Lower leg skin (tissue), 3 donors: ENCODE results near the gene MAP3K7.

Source experiments
- POLR2A ChIP-seq, 2 donors: fragments of 450-650 bp; IDR thresholded peaks; one replicate each; pipeline ENCODE4 v1.6.1; 2016 to 2017; ENCODE audit warnings: antibody characterized with exemption in 2 of 2, mild to moderate bottlenecking in 1 of 2, moderate library complexity in 1 of 2
- TF ChIP-seq, protein P1 (sequence below), 3 donors: fragments of 450-650 bp; IDR thresholded peaks; one replicate each; pipeline ENCODE4 v1.5.1; 2016; ENCODE audit warnings: antibody characterized with exemption in 3 of 3, mild to moderate bottlenecking in 3 of 3, moderate library complexity in 2 of 3

DNA sequence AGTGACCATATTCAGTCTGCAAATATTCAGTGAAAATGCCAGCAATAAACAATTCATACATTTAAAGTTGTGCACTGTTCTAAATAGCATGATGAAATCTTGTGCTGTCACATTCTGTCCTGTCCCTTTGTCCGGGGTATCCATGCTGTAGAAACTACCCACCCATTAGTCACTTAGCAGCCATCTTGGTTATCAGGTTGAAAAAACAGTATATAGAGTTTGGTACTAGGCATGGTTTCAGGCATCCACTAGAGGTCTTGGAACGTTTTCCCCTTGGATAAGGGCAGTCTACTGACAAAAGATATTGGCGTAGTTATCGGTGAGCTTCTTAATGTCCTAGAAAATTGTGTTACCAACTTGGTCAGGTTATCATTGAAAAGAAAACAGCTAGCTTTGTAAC is 12.3 kb upstream of the MAP3K7 start:
- TF ChIP-seq, protein P1, sequence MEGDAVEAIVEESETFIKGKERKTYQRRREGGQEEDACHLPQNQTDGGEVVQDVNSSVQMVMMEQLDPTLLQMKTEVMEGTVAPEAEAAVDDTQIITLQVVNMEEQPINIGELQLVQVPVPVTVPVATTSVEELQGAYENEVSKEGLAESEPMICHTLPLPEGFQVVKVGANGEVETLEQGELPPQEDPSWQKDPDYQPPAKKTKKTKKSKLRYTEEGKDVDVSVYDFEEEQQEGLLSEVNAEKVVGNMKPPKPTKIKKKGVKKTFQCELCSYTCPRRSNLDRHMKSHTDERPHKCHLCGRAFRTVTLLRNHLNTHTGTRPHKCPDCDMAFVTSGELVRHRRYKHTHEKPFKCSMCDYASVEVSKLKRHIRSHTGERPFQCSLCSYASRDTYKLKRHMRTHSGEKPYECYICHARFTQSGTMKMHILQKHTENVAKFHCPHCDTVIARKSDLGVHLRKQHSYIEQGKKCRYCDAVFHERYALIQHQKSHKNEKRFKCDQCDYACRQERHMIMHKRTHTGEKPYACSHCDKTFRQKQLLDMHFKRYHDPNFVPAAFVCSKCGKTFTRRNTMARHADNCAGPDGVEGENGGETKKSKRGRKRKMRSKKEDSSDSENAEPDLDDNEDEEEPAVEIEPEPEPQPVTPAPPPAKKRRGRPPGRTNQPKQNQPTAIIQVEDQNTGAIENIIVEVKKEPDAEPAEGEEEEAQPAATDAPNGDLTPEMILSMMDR (IDR thresholded peaks at IDR 0.05) = no peak
- TF ChIP-seq POLR2A (IDR thresholded peaks at IDR 0.05) = no peak
